T-helper 9 cell (primary cell): ENCODE results near the gene C2orf49.

Experiments
- DNase-seq: peaks from one replicate; pipeline ENCODE4 v3.0.0-alpha.2; 2020

The C2orf49 gene

GRCh38 chr2:105362862-105363591 is 25.7 kb downstream of the C2orf49 start:
- DNase-seq = no peak

- DNase-seq = no peak
These were observed 27.2 kb downstream of the C2orf49 start for GRCh38 chr2:105364436-105365139.

DNA sequence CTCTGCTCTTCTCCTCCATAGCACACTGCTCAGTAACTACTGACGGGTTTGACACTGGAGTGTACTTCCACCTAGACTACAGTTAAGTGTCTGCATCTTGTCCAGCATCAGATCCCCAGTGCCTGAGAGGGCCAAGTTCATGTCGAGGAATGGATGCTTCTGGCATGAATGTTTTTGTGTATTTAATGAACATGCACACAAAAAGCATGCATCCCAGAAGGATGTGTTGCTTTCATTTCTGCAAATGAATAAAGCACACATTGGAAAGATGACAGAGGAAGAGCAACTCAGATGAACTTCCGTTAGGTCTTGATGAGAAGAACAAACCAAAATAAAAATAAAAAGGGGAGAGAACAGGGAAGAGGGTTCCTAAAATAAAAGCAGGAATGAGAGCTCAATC is 27.9 kb downstream of the C2orf49 start:
- no peak for DNase-seq

GRCh38 chr2:105368759-105369408 is 31.5 kb downstream of the C2orf49 start:
- no peak for DNase-seq

- peak; percentile 79 for DNase-seq
These were observed 32.7 kb downstream of the C2orf49 start for GRCh38 chr2:105369777-105370690.

GRCh38 chr2:105371156-105371555 is 33.8 kb downstream of the C2orf49 start:
- DNase-seq = no peak

DNA sequence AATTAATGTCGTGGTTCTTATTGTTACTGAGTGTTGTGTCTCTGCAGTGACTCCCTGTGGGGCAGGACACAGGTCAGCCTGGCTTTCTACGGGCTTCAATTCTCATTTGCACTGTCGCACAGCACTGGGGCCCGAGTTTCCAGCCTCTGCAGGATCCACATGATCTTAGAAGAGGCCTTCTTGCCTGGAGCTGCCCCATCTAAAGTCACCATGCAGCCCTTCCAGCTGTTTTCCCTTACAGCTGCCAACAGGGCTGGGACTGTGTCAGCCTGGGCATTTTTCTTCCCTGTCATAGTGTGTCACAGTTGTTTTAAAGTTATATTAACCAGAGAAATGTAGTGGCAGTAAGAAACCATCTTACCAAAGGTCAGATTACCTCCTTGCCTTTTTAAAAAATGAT is 34.5 kb downstream of the C2orf49 start:
- no peak for DNase-seq

DNA sequence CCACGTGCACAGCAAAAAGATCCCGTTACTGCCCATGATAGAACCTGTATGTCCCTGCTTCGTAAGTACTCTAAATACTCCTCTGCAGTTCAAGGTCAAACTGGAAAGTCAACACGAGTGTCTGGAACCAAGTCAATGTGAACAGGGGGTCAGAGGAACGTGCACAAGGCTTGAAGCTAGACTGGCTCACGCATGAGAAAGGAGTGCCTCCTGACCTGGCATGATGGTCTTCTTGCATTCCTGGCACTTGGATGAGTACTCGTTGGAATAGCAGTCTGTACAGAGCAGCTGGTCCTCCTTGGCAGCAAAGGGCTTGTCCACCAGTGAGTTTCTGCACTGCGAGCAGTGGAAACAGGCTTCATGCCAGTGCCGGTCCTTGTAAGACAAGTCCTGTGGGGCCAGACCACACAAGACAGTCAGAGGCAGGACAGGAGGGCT is 36.0 kb downstream of the C2orf49 start:
- DNase-seq = no peak

GRCh38 chr2:105373895-105374401 is 36.6 kb downstream of the C2orf49 start:
- DNase-seq = no peak

GRCh38 chr2:105375001-105375561 is 37.7 kb downstream of the C2orf49 start:
- DNase-seq = no peak

DNA sequence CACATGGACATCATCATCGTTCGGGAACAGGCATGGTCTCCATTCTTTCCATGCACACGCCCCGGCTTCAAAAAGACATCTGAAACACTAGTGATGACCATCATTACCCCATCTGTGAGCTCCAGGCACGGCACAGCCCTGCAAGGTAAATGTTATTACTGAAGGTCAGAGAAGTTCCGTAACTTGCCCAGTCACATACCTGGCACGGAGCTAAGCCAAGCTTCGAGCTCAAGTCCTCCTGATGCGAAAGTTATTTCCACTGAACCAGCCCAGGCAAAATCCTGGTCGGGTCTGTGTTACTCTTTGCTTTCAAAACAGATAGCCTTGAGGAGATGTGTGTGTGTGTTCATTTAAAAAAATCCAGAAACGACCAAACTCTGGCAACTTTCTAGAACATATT is 38.7 kb downstream of the C2orf49 start:
- no peak for DNase-seq

GRCh38 chr2:105376789-105377240 is 39.5 kb downstream of the C2orf49 start:
- DNase-seq = no peak

DNA sequence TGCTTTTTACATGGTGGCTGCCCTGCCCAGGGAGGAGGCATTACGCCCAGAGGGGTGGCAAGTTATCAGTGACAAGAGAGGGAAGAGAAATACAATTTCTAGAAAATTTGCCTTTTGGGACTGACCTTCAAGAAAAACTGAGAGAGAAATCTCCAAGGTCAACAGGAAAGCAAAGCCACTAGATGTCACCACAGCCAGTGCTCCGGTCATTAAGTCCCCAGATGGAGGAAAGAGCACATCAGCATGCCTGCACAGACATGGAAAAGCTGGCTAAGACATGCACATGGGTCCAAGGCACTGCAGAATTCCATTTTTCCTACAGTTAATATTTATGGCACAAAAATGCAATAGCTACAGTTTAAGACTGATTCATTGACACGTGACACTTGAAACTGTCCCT is 40.5 kb downstream of the C2orf49 start:
- DNase-seq = no peak

DNA sequence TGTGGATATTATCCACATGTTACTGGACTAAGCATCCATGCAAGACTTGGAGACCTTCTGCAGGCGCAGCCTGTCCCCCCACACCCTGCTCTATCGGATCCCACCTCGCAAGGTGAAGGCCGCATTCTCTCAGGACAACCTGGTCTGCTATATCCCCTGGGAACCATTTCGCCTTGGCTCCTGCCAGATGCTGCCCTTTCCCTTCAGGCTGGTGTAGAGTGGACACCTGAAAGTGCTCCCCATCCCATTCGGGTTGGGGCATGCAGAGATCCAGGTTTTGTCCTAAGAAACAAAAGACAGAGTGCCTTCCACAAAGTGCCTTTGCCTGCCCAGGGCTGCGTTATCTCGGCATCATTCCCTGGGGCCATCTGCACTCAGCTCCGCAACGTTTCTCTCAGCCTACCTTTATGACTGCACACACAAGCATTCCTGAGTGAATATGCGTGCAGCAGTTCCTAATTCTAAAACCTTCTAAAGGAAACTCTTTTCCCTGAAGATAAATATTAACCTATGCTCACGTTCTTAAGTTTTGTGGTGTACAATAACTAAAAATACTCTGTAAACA is 41.0 kb downstream of the C2orf49 start:
- DNase-seq = no peak

DNA sequence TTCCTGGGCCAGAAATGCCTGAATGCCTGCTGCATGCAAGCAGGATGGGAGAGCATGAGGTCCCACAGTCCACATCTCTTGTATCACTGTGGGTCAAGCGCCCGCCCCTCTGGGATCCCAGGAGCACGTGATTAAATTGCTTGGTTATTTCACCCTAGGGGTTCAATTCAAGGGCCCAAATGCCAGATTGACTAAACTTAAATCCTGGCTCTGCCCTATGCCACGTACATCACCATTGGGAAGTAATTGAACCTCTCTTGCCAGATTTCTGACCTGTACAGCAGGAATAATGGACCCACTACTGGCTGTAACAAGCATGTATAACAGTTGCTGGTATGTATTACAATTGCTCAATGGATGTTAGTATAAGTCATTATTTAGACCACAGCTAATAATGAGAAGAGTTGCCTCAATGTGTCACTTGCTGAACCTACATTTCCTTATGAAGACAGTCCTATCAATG is 41.6 kb downstream of the C2orf49 start:
- DNase-seq = no peak

DNA sequence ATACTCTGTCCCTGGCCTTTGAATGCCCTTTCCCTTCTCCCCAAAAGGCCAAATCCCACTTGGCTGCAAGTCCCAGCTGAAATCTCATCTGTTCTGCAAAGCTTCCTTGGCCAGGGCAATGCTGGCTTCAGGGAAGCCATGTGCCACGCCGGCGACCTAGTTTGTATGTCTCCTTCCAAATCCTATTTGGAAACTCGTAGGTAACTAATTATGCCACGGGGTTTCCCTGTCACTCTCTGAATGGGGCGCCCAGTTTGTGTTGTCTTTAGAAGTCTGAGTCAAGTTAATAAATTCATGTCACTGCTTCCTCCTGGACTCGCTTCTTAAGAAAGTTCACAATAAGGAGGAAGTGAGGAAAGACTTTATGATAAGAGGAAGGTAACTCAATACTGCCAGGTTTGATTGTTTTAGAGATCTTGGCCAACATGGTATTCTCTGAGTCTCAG is 42.4 kb downstream of the C2orf49 start:
- no peak for DNase-seq

DNA sequence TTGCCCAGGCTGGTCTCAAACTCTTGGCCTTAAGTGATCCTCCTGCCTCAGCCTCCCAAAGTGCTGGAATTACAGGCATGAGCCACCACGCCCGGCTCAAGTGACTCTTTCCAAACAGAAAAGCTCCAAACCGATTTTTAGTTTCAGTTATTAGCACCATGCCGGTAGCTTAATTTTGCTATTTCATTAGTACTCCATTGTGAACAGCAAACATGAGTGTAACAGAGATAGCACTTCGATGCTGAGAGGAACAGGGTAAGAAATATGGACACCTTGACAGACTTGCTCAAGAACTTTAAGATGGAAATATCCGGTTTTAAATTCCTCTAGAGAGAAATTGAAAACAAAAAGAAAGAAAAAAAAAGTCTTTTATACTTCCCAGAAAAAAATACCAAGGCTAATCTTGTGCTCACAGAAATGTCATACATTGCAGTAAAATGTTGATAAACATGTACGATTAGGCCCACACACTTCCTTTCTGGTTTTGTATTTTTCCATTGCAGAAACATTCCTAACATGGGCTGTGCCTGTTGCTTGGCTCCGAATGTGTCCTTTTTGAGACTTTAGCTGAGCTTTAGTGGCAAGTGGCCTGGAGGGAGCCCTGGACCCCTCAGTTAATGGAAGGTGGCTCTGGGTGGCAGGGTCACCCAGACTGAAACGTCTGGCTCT is 43.2 kb downstream of the C2orf49 start:
- no peak for DNase-seq

GRCh38 chr2:105381101-105381668 is 43.8 kb downstream of the C2orf49 start:
- DNase-seq = no peak

GRCh38 chr2:105382177-105382576 is 44.8 kb downstream of the C2orf49 start:
- DNase-seq = no peak

DNA sequence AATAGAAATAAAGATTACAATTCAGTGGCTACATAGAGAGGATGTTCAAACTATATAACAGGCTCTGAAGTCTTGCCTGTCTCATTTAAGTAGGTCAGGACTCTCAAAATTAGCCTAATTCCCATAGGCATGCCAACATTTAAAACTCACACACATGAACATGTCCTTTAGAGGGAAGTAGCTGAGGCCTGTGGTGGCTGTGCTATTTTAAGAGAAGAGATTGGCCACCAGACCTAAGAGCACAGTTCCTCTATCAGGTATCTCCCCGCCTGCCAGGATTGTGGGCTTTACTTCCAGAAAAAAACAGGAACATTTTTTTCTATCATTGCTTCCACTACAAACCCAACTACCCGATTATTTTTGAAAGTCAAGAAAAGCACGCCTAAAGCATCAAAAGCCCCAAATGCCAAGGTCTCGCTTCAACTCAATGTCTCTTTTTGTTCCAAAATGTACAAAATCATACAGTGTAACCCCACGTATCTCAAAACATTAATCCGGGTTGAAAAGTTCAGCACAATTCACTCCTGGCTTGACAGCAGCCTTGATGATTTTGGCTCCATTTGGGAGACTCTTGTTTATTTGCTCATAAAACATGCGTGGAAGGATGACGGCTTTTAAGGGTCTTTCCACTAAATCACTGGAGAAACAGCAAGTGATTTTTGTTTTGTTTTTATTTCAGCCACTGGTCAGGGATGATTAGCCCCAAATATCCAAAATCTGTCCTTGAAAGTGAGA is 46.3 kb downstream of the C2orf49 start:
- DNase-seq = no peak
